Muscle of leg (tissue), 11 donors: ENCODE results near the gene ROPN1B. TPM values are rescaled to one million over a fixed set of nuclear protein-coding genes. Genes with fewer than 3 reads are reported as not detected.
A peak's percentile ranks its signal among the peaks of the same experiment; 100 is the strongest.
"Not testable (repeated sequence)": the region's sequence is repeated elsewhere in the genome, so short reads cannot be mapped to it uniquely, and the experiment has no call there.

ENCODE experiments used
- DNase-seq: peaks from one replicate; pipeline ENCODE4 v3.0.0; 2013
- H3K27ac ChIP-seq: one replicate; pipeline ENCODE4 v1.5.1; 2013; ENCODE audit warnings: mild to moderate bottlenecking, low read length, control low read depth
- H3K27me3 ChIP-seq: one replicate; pipeline ENCODE4 v1.6.1; 2013; ENCODE audit warnings: low read length; ENCODE audit not compliant: control insufficient read depth, insufficient read depth
- H3K36me3 ChIP-seq: one replicate; pipeline ENCODE4 v1.6.1; 2013; ENCODE audit warnings: low read length; ENCODE audit not compliant: control insufficient read depth, insufficient read depth
- H3K4me1 ChIP-seq: one replicate; pipeline ENCODE4 v1.6.1; 2013; ENCODE audit warnings: low read length; ENCODE audit not compliant: control insufficient read depth, insufficient read depth
- H3K4me3 ChIP-seq: one replicate; pipeline ENCODE4 v1.5.1; 2013; ENCODE audit warnings: low read length, control low read depth
- H3K9me3 ChIP-seq: replicated peaks from 2 replicates; pipeline ENCODE4 v1.6.1; 2013; ENCODE audit warnings: low read depth, low read length; ENCODE audit not compliant: control insufficient read depth
- WGBS: methylation state at CpG from one replicate; pipeline ENCODE4 v1.1.5; 2013; ENCODE audit warnings: missing lambda C conversion rate; ENCODE audit not compliant: insufficient coverage; 5-methylcytosine and 5-hydroxymethylcytosine counted together
- polyA plus RNA-seq, 8 donors: library from polyadenylated mRNA; unstranded; fragments of 120-200 nt; gene quantifications; one replicate each; pipeline versions ENCODE4 v1.2.1 to v1.2.3, GENCODE V29; 2013; ENCODE audit warnings: inconsistent platforms in 1 of 8, low replicate concordance in 1 of 8; ENCODE audit not compliant: insufficient read length in 8 of 8, insufficient read depth in 1 of 8
- total RNA-seq: library from RNA; stranded (reverse); fragments of 120-200 nt; gene quantifications from one replicate; pipeline ENCODE4 v1.2.4, GENCODE V29; 2013

ROPN1B gene
- total and polyA plus RNA-seq, 9 donors: 0.19 to 0.55 (median 0.25) TPM; not detected in 4

DNA sequence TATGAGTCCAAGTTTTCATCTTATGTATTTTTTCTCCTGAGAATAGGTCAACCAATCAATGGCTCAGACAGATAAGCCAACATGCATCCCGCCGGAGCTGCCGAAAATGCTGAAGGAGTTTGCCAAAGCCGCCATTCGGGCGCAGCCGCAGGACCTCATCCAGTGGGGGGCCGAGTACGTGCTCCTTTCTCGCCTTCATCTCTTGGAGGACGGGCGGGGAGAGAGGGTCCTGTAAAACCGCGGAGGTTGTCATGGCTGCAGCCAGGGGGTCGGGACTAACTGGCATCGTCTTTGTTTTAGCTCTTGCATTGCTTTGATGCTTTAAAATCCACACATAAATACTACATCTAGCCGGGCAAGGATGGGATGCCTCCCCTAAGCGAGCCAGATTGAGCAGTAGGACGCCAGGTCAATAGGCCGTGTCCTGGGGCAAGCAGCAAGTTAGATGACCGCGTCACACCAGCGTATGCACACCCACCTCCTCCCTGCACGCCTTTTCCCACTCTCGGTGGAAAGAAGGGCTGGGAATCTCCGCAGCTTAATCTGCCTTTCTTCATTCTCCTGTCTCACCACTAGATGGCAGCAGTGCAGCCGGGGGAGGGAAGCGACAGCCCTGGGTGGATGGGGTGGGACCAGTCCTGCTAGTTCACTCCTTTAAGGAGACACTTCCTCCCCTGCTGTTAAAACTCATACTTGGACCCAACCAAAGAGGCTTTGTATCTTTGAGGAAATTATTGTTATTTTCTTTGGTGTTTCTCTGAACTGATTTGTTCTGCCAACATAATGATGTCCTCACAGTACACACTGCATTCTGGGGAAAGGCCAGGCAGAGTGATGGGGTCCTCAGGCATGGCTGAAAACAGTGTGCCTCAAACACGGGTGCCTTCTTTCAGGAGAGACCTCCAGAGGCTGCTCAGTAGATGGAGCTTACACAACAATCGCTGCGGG lies 3.3 kb downstream of the ROPN1B start:
- under 1% methylated on average over 18 of the region's 31 CpGs for WGBS
- Histone ChIP-seq H3K4me3 (peak overlapping the region; percentile 17), H3K27me3 (peaks cover 25% of the 10 kb centered on the region)
- H3K9me3 ChIP-seq, H3K27ac ChIP-seq, H3K36me3 ChIP-seq, H3K4me1 ChIP-seq: not testable (repeated sequence)
- DNase-seq: peak; percentile 52

DNA sequence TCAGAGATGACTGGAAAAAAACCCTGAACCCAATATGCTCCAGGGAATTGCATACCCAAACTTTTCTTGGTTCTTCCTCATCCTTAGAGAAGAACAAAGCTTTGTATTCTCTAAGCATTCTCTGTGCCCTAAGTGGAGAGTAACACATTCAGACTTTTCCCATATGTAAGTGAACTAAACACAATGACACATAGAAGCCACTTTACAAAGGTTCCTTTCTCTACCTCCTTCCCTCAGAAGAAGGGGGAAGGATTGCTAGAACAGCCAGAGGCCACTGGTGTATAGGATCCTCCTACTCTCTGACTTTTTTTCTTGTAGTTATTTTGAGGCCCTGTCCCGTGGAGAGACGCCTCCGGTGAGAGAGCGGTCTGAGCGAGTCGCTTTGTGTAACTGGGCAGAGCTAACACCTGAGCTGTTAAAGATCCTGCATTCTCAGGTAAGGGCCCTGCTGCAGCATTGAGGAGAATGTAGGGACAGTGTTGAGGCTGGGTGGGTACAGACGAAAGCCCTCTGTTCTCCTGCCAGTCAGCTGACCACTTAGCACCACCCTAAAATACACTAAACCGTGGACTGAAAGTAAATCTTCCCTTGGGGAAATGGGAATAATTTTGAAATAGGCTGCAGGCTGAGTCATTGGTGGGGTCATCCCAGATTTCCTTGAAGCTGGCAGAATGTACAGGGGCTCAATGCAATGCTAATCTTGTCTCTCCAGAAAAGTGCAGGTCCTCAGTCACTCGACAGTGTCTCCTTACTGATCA lies 6.4 kb downstream of the ROPN1B start:
- H3K27ac ChIP-seq, H3K4me3 ChIP-seq, DNase-seq, H3K9me3 ChIP-seq, H3K36me3 ChIP-seq, H3K4me1 ChIP-seq: not testable (repeated sequence)
- no CpG with 5 or more reads among the region's 9 CpGs for WGBS
- H3K27me3 ChIP-seq: peaks cover 12% of the 10 kb centered on the region

- H3K27me3 ChIP-seq, DNase-seq, H3K4me1 ChIP-seq, H3K9me3 ChIP-seq, H3K27ac ChIP-seq, H3K4me3 ChIP-seq, H3K36me3 ChIP-seq: not testable (repeated sequence)
- WGBS: 86% methylated on average over 1 of the region's 3 CpGs
These were observed 7.0 kb downstream of the ROPN1B start for GRCh38 chr3:125976003-125976390.

GRCh38 chr3:125977104-125977503 lies 8.1 kb downstream of the ROPN1B start:
- WGBS: no CpG with 5 or more reads among the region's 7 CpGs
- H3K4me1 ChIP-seq, H3K27ac ChIP-seq, H3K4me3 ChIP-seq, H3K27me3 ChIP-seq, H3K36me3 ChIP-seq, DNase-seq, H3K9me3 ChIP-seq: not testable (repeated sequence)

GRCh38 chr3:125984951-125985350 lies 16.0 kb downstream of the ROPN1B start:
- not testable (repeated sequence) for H3K4me3 ChIP-seq, H3K27me3 ChIP-seq, H3K9me3 ChIP-seq, DNase-seq, H3K36me3 ChIP-seq, H3K27ac ChIP-seq, H3K4me1 ChIP-seq
- WGBS: no CpG with 5 or more reads among the region's 2 CpGs

- Histone ChIP-seq H3K4me3 (peak overlapping the region; percentile 69), H3K36me3 (no peaks in the 10 kb centered on the region), H3K4me1 (no peaks in the 10 kb centered on the region), H3K27ac (peak overlapping the region; percentile 81), H3K27me3 (peaks cover 6% of the 10 kb centered on the region), H3K9me3 (peaks cover 2% of the 10 kb centered on the region)
- WGBS: 13% methylated on average over 28 of the region's 52 CpGs
- peak; percentile 93 for DNase-seq
These were observed 21.4 kb downstream of the ROPN1B start for GRCh38 chr3:125990253-125990970.

- not testable (repeated sequence) for H3K36me3 ChIP-seq, H3K27me3 ChIP-seq, H3K4me1 ChIP-seq, H3K27ac ChIP-seq, DNase-seq, H3K4me3 ChIP-seq, H3K9me3 ChIP-seq
- WGBS: 85% methylated on average over 4 of the region's 4 CpGs
These were observed 27.8 kb downstream of the ROPN1B start for GRCh38 chr3:125996751-125997150.

- Histone ChIP-seq H3K4me3 (no peak overlapping the region), H3K27me3 (no peaks in the 10 kb centered on the region), H3K27ac (no peak overlapping the region), H3K36me3 (peaks cover 14% of the 10 kb centered on the region), H3K4me1 (no peaks in the 10 kb centered on the region), H3K9me3 (no peaks in the 10 kb centered on the region)
- DNase-seq: no peak
These were observed 33.2 kb downstream of the ROPN1B start for GRCh38 chr3:126002189-126002588.

DNA sequence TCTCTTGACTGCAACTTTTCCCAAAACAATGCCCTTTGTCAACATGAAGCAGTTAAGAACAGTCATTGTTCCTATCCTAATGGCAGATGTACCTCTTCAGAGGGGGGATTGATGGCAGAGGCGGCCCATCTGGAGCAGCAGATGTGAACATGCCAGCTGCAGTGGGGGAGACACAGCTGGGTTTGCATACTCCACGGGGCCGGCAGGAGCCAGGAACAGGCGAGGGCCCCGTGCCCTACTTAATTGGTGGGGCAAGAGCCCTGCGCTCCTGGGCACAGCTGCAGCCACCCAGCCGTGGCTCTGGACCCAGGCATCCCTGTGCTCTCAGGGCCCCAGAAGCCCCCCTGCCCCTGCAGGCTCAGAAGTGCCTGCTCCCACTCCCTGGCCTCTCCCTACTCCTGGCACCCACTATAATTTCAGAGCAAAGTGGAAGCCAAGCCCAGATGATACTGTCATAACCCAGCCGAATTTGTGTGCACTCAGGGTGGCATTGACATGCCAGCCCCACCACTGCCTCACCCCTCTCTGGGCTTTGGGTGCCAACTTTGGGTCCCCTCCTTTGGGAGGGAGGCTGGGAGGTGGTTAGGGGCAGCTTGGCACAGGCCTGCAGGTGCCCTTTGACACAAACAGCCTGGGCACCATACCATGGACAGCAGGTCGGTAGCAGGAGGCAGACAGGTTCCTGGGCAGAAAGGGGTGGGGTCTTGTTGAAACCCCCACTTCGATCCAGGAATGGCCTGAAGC lies 34.6 kb downstream of the ROPN1B start:
- Histone ChIP-seq H3K27me3 (no peaks in the 10 kb centered on the region), H3K4me1 (no peaks in the 10 kb centered on the region), H3K27ac (no peak overlapping the region), H3K36me3 (peaks cover 28% of the 10 kb centered on the region), H3K4me3 (no peak overlapping the region), H3K9me3 (no peaks in the 10 kb centered on the region)
- DNase-seq: no peak
- WGBS: 83% methylated on average over 7 of the region's 10 CpGs
